Rectal smooth muscle tissue (tissue), 1 donor: ENCODE results near the gene GAP43.

Experiments used
- H3K27ac ChIP-seq: one replicate; pipeline ENCODE4 v1.7.0; 2013; ENCODE audit warnings: low read depth, low read length, inconsistent platforms
- H3K27me3 ChIP-seq: one replicate; pipeline ENCODE4 v1.7.0; 2013; ENCODE audit warnings: low read length; ENCODE audit not compliant: control insufficient read depth, insufficient read depth
- H3K36me3 ChIP-seq: one replicate; pipeline ENCODE4 v1.7.0; 2013; ENCODE audit warnings: low read length; ENCODE audit not compliant: control insufficient read depth, insufficient read depth
- H3K4me1 ChIP-seq: one replicate; pipeline ENCODE4 v1.7.0; 2013; ENCODE audit warnings: low read length; ENCODE audit not compliant: control insufficient read depth, insufficient read depth
- H3K4me3 ChIP-seq: one replicate; pipeline ENCODE4 v1.7.0; 2013; ENCODE audit warnings: low read length
- H3K9ac ChIP-seq: one replicate; pipeline ENCODE4 v1.7.0; 2013; ENCODE audit warnings: low read length

GAP43 gene

GRCh38 chr3:115766587-115767482 lies 143.5 kb downstream of the GAP43 start:
- Histone ChIP-seq H3K4me1 (peaks cover 2% of the 10 kb centered on the region), H3K27ac (no peak overlapping the region), H3K9ac (no peak overlapping the region), H3K27me3 (no peaks in the 10 kb centered on the region), H3K36me3 (no peaks in the 10 kb centered on the region), H3K4me3 (no peak overlapping the region)

DNA sequence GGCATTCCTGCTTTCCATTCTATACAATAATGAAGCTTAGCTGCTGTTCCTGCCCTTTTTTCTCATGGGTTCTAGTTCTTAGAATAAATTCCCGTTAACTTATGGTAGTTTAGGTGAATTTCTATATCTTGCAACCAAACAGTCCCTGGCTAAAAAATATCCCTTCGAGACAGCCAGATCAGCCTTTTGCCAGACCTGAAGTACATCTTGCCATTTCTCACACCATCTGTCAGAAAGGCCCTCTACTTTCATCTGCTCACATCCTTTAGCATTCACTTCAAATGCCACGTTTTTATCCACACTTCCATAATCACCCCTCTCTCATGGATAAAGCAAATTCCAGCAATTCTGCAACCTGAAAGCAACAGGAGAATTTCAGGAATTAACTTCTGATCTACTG lies 145.4 kb downstream of the GAP43 start:
- Histone ChIP-seq H3K4me3 (no peak overlapping the region), H3K27me3 (no peaks in the 10 kb centered on the region), H3K4me1 (peaks cover 2% of the 10 kb centered on the region), H3K9ac (no peak overlapping the region), H3K27ac (no peak overlapping the region), H3K36me3 (no peaks in the 10 kb centered on the region)
